HG02642 (cell line): Measurements from ENCODE around the gene ABHD1.

Experiments
- ATAC-seq: cut with Tn5 transposase; IDR thresholded peaks from one replicate; pipeline ENCODE4 v1.9.1; 2021; ENCODE audit warnings: mild to moderate bottlenecking; ENCODE audit not compliant: unreplicated experiment, poor library complexity

ABHD1 gene

DNA sequence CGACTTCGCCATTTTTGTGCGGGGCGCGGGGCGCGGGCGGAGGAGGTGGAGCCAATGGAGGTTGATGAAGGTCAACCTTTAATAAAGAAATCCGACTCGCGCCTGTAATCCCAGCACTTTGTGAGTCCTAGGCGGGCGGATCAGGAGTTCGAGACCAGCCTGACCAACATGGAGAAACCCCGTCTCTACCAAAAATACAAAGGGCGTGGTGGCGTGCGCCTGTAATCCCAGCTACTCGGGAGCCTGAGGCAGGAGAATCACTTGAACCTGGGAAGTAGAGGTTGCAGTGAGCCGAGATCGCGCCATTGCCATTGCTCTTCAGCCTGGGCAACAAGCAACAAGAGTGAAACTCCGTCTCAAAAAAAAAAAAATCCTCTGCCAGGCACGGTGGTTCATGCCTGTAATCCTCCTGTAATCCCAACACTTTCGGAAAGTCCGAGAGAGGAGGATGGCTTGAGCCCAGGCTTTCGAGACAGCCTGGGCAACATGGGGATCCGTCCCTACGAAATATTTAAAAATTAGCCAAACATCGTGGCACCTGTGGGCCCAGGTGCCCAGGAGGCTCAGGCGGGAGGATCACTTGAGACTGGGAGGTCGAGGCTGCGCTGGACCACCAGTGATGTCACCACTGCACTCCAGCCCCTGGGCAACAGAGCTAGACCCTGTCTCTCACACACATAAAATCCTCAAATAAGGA lies 11.3 kb downstream of the ABHD1 start:
- no peak for ATAC-seq

DNA sequence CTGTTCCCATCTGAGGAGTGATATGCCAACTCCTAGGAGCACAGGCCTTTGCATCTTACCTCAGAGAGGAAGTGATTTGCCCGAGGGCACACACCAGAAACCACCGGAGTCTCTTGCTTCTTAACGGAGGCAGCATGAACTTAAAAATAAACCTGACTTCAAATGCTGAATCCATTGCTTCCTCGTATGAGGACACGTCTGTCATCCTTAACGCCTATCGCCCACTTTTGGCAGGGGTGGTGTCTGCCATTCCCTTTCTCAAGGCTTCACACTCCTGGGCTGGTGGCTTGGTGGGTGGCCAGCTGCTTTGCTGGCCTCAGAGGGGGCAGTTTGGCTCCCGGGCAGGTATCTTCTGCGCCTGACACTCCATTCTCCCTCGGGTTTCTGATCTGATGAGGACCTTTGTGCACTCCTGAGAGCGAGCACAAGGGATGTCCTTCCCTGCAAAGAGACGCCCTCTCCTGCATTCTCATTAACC lies 11.9 kb downstream of the ABHD1 start:
- no peak for ATAC-seq

DNA sequence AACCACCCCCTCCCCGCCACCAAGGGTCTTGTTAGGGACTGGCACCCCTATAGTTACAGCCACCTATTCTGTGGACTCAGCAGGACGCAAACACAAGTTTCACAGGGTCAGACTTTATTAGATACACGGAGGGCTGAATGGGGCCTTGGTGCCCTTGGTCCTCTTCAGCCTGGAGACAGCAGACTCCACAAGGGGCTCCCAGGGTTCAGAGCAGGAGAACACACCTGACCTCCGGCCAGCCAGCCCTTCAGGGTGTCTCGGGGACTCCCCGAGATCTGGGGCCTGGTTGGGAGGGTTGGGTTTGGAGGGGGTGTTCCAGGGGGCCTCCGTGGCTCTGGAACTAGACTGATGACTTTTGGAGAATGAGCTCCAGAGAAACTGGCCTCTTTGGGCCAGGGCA lies 13.1 kb downstream of the ABHD1 start:
- ATAC-seq, result no peak

DNA sequence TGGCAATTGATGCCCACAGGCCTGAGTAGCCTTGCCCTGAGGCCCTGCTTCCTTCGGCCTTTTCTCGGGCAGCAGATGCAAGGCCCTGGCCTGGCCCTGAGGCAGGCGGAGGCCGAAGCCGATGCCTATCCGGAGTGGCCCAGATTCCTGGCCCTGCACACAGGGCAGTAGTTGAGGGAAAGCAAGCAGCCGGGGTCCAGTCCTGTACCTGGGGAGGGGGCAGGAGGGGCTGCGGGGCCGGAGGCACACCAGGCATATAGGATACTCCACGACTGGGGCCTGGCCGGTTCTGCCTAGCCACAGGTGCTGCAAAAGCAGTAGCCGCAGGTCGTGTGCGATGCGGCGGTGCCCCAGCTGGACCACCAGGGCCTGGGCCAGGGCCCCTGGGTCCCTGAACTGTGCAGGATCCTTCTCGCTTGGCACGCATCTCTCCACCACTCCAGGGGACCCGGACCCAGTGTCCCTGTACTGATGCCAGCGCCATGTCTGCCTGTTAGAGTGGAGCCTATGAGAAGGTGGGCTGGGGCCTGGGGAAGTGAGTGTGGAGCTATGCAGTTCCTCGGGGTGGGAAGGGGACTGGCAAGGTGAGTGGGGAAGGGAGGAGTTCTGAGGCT lies 13.8 kb downstream of the ABHD1 start:
- ATAC-seq, result no peak

DNA sequence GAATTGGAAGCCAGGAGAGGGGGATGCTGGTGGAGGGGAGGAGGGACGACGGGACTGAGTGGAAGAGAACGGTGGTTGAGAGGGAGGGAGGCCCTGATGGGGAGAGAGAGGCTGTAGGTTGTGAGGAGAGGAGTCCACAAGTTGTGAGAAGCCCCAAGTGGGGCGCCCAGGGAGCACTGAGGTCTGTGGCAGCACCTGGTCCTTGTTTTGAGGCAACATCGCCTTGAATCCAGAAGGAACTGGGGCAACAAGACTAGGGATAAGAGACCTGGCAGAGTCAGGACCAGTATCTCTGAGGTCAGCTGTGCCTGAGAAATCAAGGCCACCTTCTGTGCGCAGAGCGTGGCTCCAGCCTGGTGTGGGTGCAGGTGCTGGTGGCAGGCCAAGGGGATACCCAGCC lies 14.5 kb downstream of the ABHD1 start:
- no peak for ATAC-seq

DNA sequence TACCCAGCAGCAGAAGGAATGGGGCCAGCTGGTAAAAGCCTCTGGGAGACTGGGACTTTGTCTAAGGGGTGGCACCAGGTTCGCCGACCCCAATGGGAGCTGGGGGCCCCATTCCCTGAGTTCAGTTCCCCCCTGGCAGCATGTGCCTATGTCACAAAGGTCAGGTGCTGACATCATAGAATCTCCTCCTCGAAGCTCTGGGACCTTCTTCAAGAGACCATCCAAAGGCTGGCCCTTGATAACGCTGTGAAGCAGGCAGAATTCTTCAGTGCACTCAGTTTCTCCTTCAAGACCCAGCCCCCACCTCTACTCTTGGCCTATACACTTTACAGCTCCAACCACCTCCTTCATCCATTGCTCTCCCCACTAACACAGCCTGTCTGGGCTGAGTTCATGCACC lies 15.7 kb downstream of the ABHD1 start, which contains the start of gene PRR30:
Gene PRR30 (minus strand): TSS at position 101 of the 400 bp plus-strand sequence. CDS start 1,081 bp downstream, outside the sequence.
- no peak for ATAC-seq

DNA sequence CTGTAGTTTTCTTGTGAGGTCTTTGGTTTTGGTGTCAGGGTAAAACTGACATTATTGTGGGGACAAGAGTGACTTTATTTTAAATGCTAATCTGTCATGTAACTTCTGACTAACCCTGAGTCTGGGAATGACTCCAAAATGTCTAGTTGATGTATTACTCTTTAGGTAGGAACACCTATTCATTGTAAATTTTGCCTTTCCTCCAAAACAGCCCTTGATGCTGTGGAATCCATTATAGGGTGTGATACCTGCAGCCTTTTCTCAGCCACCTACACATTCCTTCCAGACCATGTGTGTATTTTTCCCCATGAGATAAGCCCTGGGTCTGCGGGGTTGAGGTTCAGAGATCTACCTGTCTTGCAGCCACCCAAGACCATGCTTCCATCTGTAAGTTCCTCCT lies 19.7 kb downstream of the ABHD1 start:
- no peak for ATAC-seq

DNA sequence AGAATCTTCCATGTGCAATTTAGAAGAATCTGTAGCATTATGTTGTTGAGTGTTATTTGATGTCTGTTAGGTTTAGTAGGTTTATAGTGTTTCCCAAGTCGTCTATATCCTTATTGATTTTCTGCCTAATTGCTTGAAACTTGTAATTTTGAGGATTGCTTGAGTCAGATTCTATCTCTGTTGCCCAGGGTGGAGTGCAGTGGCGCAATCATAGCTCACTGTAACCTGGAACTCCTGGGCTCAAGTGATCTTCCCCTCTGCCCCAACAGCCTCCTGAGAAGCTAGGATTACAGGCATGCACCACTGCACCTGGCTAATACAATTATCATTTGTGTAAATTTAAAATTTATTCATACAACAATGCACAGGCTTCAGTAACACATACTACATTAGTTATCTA lies 22.1 kb downstream of the ABHD1 start:
- ATAC-seq, result no peak

DNA sequence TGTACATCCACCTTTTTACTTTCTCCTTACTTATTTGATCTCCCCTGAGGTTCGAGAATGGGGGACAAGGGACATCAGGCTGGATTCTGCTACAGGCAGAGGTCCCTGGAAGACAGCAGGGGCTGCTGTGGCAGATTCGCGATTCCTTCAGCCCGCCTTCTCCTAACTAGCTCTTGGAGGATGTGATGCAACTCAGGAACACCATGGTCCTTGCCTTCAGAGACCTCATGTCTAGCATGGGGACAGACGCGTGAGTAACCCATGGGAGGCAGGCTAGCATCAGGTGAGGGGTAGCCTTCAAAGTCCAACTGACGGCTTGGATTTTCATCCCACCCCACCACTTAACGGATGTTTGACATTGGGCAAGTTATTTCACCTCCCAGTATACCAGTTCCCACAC lies 24.3 kb downstream of the ABHD1 start:
- no peak for ATAC-seq

DNA sequence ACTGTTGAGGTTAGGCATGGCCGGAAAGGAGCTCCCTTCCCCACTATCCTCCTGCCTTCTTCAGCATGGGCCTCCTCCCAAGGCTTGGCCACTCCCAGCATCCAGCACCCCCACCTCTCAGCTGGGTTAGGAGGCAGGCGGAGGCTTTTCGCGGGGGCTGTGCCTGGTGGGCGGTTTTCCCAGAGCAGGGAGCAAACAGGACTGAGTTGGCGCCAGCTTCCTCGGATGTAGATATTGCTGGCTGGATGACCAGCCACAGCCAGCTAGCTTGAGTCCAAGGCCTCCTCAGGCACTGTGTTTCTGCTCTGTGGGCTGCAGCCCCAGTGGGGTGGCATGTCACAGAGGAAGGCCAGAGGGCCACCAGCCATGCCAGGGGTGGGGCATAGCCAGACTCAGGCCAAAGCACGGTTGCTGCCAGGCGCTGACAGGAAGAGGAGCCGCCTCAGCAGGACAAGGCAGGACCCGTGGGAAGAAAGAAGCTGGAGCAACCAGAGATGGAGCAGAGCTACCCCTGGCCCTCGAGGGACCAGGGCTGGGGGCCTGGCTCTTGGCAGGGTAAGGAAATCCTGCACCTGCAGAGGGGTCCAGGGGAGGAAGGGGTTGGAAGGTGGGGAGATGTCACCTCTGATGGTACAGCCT lies 25.3 kb downstream of the ABHD1 start, which contains the start of gene TCF23:
Gene TCF23 (plus strand): TSS at position 204 of the 639 bp plus-strand sequence. CDS start 130 bp downstream, at position 334.
- no peak for ATAC-seq

DNA sequence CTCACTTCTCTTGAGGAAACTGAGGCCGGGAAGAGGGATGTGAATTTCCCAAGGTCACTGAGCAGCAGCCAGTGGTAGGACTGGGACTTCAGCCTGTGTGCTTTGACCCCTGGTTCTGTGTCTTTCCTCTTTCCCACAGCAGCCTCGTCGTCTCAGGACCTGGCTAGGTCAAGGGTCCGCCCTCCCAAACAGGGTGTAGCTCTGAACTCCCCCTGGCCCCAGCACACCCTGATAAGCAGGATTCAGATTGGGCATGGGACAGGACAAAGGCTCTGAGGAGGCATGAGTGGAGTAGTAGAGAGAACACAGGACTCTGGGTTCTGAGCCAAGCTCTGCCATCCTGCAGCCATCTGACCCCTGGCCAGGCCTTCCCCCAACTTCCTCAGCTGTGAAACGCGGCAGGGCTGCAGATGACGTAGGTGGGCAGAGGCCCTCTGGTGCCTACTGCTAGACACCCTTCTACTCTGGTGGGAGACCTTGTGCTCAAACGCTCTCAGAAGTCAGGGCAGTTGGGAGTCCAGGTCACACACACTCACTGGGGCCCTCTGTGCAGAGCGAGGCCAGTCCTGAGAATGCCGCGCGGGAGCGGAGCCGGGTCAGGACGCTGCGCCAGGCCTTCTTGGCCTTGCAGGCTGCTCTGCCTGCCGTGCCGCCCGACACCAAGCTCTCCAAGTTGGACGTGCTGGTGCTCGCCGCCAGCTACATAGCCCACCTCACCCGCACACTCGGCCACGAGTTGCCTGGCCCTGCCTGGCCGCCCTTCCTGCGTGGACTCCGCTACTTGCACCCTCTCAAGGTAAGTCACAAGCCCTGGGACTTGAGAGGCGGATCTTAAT lies 26.2 kb downstream of the ABHD1 start:
- no peak for ATAC-seq

DNA sequence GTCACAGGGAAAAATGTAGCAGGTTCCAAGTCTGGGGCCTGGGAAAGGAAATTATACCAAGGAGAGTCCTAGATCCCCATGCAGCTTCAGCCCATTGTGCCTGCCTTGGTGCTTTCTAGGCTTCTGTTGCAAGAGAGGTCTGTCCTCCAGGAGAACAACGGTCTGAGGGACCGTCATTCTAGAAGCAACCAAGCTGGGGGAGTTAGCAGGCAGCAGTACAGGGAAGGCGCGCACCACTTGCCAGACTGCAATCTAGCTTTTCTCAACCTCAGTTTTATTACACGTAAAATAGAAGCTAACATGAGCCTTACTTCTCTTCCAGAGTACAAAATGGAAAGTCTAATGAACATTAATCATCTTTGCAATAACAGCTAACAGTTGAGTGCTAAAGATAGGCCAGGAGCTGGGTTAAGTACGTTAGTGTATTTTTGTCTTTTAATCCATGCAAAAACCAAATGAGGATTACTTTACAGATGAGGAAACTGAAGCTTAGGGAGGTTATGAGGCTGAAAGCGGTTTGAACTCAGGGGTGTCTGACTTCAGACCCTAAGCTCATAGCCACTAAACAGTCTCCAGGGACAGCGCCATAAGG lies 27.1 kb downstream of the ABHD1 start:
- ATAC-seq, result no peak

DNA sequence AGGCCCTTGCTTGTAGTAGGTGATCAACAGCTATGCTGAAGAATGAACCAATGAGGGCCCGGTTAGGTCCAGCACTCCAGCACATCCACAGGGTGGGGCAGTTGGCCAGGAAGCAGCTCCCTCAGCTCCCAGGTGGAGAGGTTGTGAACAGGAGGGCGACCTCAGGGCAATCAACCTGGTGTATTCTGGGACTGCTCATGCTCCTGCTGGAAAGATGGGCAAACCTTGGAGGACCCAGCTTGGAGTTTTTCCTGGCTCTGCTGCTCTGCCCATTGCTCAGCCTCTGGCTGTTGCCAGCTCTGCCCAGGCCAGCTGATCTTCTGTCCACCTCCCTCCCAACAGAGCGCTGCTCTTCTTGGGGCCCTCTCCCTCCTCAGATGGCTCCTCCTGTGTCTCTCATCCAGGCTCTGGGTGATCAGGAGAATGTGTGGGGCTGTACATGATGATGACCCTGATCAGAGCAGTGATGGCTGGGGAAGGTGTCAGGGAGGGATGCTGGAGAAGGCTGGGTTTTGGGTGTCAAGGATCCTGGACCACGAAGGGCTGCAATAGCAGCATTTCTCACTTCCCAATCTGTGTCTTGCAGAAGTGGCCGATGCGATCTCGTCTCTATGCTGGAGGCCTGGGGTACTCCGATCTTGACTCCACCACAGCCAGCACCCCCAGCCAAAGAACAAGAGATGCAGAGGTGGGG lies 28.6 kb downstream of the ABHD1 start:
- no peak for ATAC-seq

DNA sequence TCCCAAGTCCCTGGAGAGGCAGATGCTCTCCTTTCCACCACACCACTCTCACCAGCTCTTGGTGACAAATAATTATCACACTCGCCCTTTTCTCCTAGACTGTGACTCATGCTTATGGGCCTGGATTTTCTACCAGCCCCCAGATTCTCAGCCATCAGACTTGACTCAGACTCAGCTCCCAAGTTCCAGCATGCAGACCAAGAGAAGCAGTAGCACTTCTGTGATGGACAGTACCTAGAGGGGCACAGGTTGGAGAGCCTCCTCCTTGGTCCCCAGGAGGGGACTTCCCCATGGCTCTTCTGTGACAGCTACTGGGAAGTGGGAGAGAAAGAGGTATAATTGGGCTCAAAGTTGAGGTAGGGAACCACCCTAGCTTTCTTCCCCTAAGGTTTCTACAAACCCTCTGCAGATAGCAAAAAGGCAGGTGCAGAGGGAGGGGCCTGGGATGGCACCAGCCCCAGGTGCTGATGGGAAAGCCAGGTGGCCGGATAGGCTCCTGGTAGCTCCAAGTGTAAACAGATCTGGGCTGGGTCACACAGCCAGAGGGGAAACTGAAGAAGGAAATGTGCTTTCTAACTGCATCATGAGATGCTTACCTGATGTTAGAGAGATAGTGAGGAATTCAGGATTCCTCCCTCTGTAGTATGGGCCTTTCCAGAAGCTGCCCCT lies 29.3 kb downstream of the ABHD1 start:
- no peak for ATAC-seq

DNA sequence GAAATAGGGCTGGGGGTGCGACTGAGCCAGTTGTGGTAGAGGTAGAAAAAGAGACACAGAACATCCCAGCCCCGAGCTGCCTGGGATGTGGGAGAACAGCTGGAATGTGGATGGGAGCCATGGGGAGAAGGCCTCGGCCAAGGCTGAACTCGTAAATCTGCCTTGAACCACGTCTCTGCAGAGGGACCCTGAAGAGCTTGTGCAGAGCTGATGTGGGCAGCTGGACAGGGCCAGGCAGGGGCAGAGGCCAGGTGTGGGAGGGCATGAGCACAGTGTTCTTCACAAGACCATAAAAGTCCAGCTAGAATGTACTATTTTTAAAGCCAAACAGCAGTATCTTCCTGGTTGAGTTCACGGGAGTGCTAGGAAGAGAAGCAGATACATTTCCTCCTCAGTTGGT lies 30.9 kb downstream of the ABHD1 start:
- ATAC-seq, result no peak

DNA sequence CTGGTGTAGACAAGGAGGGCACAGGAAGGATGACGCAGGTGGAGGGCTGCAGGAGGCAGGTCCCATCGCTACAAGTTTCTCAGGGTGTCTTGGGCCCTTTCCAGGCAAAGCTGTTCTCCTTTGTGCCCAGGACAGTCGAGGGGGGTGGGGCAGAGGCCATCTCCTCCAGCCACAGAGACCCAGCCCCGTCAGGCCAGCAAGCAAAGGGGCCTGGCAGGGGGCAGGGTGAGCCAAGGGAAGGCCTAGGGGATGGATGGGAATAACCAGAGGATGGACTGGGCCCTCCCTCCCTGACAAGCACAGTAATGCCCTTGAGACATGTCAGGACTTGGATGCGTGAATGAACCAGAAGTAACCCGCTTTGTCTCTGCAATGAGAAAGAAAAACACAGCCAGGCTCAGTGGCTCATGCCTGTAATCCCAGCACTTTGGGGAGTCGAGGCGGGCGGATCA lies 31.5 kb downstream of the ABHD1 start:
- no peak for ATAC-seq

DNA sequence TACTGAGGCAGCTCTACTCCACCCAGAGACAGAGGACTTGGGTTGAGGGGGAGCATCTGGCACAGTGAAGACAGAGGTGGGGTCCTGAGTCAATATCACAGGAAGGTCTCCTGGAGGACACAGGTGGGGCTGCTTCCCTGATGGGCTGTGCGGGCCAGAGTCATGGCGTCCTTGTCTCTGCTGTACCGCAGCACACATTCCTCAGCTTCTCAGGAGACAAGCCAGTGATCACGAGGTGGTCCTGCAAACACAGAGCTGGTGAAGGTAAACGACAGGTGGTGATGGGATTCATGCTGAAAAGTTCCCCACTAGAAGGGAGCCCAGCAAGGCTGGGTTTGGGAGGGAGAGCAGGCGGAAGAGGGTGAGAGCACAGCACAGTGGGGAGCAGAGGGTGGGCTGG lies 34.9 kb downstream of the ABHD1 start:
- ATAC-seq, result no peak

DNA sequence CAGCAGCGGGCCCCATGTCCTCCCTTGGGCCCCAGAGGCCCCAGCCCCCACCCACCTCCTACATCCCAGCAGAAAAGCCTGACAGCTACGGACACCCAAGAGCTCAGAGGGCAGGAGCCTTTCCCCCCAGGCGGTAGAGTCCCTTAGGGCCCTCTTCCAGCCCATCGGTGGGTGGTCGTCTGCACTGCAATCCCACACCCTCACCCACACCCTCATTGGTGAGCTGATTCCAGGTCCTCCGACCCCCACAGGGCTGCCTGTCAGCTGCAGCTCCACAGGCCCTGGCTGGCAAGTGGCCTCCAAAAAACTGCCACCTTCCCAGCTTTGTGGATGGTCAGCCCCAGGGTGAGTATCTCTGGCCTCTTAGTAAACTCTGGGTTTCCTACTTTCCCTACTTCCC lies 35.7 kb downstream of the ABHD1 start:
- no peak for ATAC-seq

DNA sequence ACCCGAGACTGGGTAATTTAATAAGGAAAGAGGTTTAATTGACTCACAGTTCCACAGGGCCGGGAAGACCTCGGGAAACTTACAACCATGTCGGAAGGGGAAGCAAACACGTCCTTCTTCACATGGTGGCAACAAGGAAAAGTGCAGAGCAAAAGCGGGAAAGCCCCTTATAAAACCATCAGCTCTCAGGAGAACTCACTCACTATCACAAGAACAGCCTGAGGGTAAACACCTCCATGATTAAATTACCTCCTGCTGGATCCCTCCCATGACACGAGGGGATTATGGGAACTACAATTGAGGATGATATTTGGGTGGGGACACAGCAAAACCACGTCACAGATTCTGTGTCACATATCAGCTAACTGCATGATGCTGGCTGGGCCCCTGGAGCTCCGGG lies 36.6 kb downstream of the ABHD1 start:
- ATAC-seq, result no peak
